PC-9 (cell line): ENCODE measurements around the gene SMURF1. TPM values are rescaled to one million over a fixed set of nuclear protein-coding genes. Genes with fewer than 3 reads are reported as not detected.

Experiments used
- BruUV-seq: library from RNA; stranded (reverse); fragments of 400-500 nt; replicated peaks from 2 replicates; lab custom pipeline; 2021; lab: Mats Ljungman, UMichigan
- CTCF ChIA-PET: fragments of 300-600 bp; sonication (Branson Sonifier 250); formaldehyde crosslinking; loops from one replicate; lab custom pipeline; 2022; ENCODE audit warnings: antibody characterized with exemption; lab: Charles Lee
- POLR2A ChIA-PET: fragments of 300-600 bp; sonication (Branson Sonifier 250); formaldehyde crosslinking; loops from one replicate; lab custom pipeline; 2022; ENCODE audit warnings: antibody characterized with exemption; ENCODE audit not compliant: unreplicated experiment; lab: Charles Lee
- DNase-seq, 2 experiments: peaks; one replicate each; pipeline versions ENCODE4 v3.0.0 to v3.0.0-alpha.2; 2015 to 2022; ENCODE audit warnings: mixed read lengths in 1 of 2
- H2AFZ ChIP-seq: fragments of 200-600 bp; sonication (generic); 2 replicates; pipeline ENCODE4 v1.8.1; 2017; ENCODE audit warnings: antibody characterized with exemption
- H3F3A ChIP-seq: fragments of 200-600 bp; sonication (generic); 2 replicates; pipeline ENCODE4 v1.8.1; 2017; ENCODE audit warnings: antibody characterized with exemption, mild to moderate bottlenecking, low read depth; ENCODE audit not compliant: insufficient read depth
- H3K27ac ChIP-seq: fragments of 200-600 bp; sonication (generic); 2 replicates; pipeline ENCODE4 v1.6.1; 2016; ENCODE audit warnings: mixed run types
- H3K27me3 ChIP-seq: fragments of 200-600 bp; sonication (generic); 2 replicates; pipeline ENCODE4 v1.6.1; 2016; ENCODE audit warnings: low read depth, mixed run types; ENCODE audit not compliant: insufficient read depth
- H3K36me3 ChIP-seq: fragments of 200-600 bp; sonication (generic); 2 replicates; pipeline ENCODE4 v1.6.1; 2016; ENCODE audit warnings: low read depth, mixed run types
- H3K4me1 ChIP-seq: fragments of 200-600 bp; sonication (generic); replicated peaks from 2 replicates; pipeline ENCODE4 v1.6.1; 2016; ENCODE audit warnings: mixed run types; ENCODE audit not compliant: insufficient read depth
- H3K4me2 ChIP-seq: fragments of 200-600 bp; sonication (generic); 2 replicates; pipeline ENCODE4 v1.6.1; 2017; ENCODE audit warnings: mixed run types
- H3K4me3 ChIP-seq: fragments of 200-600 bp; sonication (generic); 2 replicates; pipeline ENCODE4 v1.6.1; 2016; ENCODE audit warnings: mixed run types
- H3K79me2 ChIP-seq: fragments of 200-600 bp; sonication (generic); 2 replicates; pipeline ENCODE4 v1.6.1; 2017; ENCODE audit warnings: low read depth, mixed run types
- H3K9me2 ChIP-seq: fragments of 200-600 bp; sonication (generic); 2 replicates; pipeline ENCODE4 v1.8.1; 2017; ENCODE audit warnings: mild to moderate bottlenecking; ENCODE audit not compliant: insufficient read depth
- H3K9me3 ChIP-seq: fragments of 200-600 bp; sonication (generic); 2 replicates; pipeline ENCODE4 v1.8.1; 2016; ENCODE audit warnings: low read depth; ENCODE audit not compliant: insufficient read depth
- H4K20me1 ChIP-seq: fragments of 200-600 bp; sonication (generic); 2 replicates; pipeline ENCODE4 v1.8.1; 2017; ENCODE audit not compliant: insufficient read depth
- CTCF ChIP-seq: fragments of 200-600 bp; sonication (generic); conservative IDR thresholded peaks from 2 replicates; pipeline ENCODE4 v1.6.1; 2017; ENCODE audit warnings: mixed run types, antibody characterized with exemption, mild to moderate bottlenecking, moderate library complexity
- EZH2 ChIP-seq: fragments of 200-600 bp; sonication (generic); IDR thresholded peaks from 2 replicates; pipeline ENCODE4 v1.8.0; 2017; ENCODE audit warnings: antibody characterized with exemption, low read depth
- intact Hi-C: fragments of 100-400 bp; cut with micrococcal nuclease; formaldehyde crosslinking; loops from one replicate; pipeline ENCODE4 v1.10.0; 2022; ENCODE audit not compliant: unreplicated experiment
- total RNA-seq: library from RNA; stranded (reverse); gene quantifications from 2 replicates; pipeline ENCODE4 v1.2.3, GENCODE V29; 2021

SMURF1 gene
- total RNA-seq, 1 experiment from 2014 or later = 53.2 TPM

- Histone ChIP-seq H2AFZ (no peak overlapping the region), H3K79me2 (no peaks in the 10 kb centered on the region), H3K9me3 (no peaks in the 10 kb centered on the region), H3K36me3 (peaks cover 18% of the 10 kb centered on the region), H3F3A (no peaks in the 10 kb centered on the region), H3K4me3 (no peak overlapping the region), H3K27me3 (no peaks in the 10 kb centered on the region), H3K9me2 (no peaks in the 10 kb centered on the region), H3K4me1 (no peaks in the 10 kb centered on the region), H3K27ac (no peak overlapping the region), H3K4me2 (no peak overlapping the region), H4K20me1 (no peaks in the 10 kb centered on the region)
- POLR2A ChIA-PET = interaction anchor here (0.5 kb wide), 1 partner anchor 95 kb away, joined by 6 read pairs; no protein-coding TSS in a partner anchor
- CTCF ChIA-PET = interaction anchor here (0.6 kb wide), 1 partner anchor 69 kb away, joined by 12 read pairs; no protein-coding TSS in a partner anchor
- TF ChIP-seq CTCF = no peak
- no peak for TF ChIP-seq EZH2
- intact Hi-C loops = no loop called here
- DNase-seq = no peak
- no TSS peak for BruUV-seq
These were observed 142.3 kb downstream of the SMURF1 start for GRCh38 chr7:99001482-99002147.

DNA sequence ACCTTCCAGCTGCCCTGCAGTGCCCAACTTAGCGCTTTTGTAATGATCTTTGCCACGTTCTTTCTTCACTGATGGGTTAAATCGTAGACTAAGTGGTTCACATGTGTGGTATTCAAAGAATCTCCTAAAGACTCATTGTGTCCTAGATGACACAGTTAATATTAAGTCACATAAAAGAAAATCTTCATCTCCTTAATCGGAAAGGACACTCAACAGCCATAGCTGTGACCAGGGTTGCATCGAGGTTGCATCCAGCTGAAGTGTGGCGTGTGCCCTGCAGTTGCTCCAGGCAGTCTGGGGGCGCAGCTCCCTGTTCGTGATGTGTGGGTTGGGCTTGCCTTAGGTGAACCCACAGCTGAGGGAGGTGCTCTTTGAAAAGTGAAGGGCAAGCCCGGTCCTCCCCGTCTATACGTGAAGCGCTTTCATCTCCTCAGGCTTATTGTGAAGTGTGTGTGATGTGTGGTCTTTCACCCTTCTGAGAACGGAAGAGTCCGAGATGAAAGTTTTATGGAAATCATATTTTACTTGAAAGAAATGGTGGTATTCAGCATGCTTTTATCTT, 142.9 kb downstream of the SMURF1 start:
- peaks cover 12% of the 10 kb centered on the region; the same call in 1 of the 2 replicates for H3K36me3 ChIP-seq
- no peaks in the 10 kb centered on the region for H4K20me1 ChIP-seq
- no peak for TF ChIP-seq EZH2
- TF ChIP-seq CTCF = no peak
- no peak overlapping the region for H3K4me3 ChIP-seq
- POLR2A ChIA-PET = interaction anchor here (0.5 kb wide), 1 partner anchor 96 kb away, joined by 6 read pairs; no protein-coding TSS in a partner anchor
- CTCF ChIA-PET = interaction anchor here (0.6 kb wide), 1 partner anchor 70 kb away, joined by 12 read pairs; no protein-coding TSS in a partner anchor
- no peak for DNase-seq
- no peaks in the 10 kb centered on the region for H3K9me3 ChIP-seq
- H3K27me3 ChIP-seq = no peaks in the 10 kb centered on the region
- H3K9me2 ChIP-seq = no peaks in the 10 kb centered on the region
- intact Hi-C loops = no loop called here
- 0 out of 2 replicates have a peak, but pooled peaks cover 5% of the 10 kb centered on the region for H3F3A ChIP-seq
- H3K27ac ChIP-seq = no peak overlapping the region
- no TSS peak for BruUV-seq
- H3K79me2 ChIP-seq = no peaks in the 10 kb centered on the region
- H3K4me1 ChIP-seq = no peaks in the 10 kb centered on the region
- no peak overlapping the region for H3K4me2 ChIP-seq
- no peak overlapping the region for H2AFZ ChIP-seq

DNA sequence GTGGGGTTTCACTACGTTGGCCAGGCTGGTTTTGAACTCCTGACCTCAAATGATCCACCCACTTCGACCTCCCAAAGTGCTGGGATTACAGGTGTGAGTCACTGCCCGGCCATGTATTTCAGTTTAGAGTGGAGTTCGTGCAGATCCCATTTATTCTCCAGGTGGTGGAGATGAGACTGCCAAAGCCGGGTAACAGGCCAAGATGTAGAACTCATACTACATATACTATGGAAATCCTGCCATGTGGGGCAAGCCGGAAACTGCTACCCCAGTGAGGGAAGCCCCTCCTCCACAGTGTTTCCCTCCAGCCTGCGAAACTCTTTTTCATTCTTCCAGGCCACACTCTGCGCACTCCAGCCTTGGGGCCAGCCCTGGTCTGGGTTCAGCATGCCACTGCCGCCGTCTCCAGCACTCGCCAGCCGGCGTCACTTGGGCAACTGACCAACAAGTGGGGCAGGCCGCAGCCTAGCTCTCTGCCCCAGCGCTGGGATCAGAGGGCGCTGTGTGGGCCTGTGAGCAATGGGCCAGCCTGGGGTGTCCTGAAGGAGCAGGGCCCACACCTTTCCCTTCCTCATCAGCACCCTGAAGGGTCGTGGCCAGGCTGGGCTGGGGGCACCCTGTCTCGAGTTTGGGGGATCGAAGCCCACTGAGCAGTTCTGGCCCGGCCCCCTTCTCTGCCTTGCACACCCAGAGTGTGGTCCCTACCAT, 143.6 kb downstream of the SMURF1 start:
- H4K20me1 ChIP-seq = no peaks in the 10 kb centered on the region
- ChIA-PET POLR2A (no interaction called here), CTCF (no interaction called here)
- intact Hi-C loops = no loop called here
- H3K4me3 ChIP-seq = no peak overlapping the region
- no peak overlapping the region for H3K4me2 ChIP-seq
- no peak overlapping the region for H2AFZ ChIP-seq
- H3K27ac ChIP-seq = no peak overlapping the region
- 0 out of 2 replicates have a peak, but pooled peaks cover 6% of the 10 kb centered on the region for H3F3A ChIP-seq
- H3K4me1 ChIP-seq = no peaks in the 10 kb centered on the region
- DNase-seq = no peak
- no peaks in the 10 kb centered on the region for H3K9me3 ChIP-seq
- H3K9me2 ChIP-seq = no peaks in the 10 kb centered on the region
- TF ChIP-seq EZH2 (no peak), CTCF (no peak)
- no TSS peak for BruUV-seq
- H3K79me2 ChIP-seq = no peaks in the 10 kb centered on the region
- no peaks in the 10 kb centered on the region for H3K27me3 ChIP-seq
- 0 out of 2 replicates have a peak, but pooled peaks cover 11% of the 10 kb centered on the region for H3K36me3 ChIP-seq
